ENCODE results near the gene AHCYL2.

- TF ChIP-seq, protein P1, sequence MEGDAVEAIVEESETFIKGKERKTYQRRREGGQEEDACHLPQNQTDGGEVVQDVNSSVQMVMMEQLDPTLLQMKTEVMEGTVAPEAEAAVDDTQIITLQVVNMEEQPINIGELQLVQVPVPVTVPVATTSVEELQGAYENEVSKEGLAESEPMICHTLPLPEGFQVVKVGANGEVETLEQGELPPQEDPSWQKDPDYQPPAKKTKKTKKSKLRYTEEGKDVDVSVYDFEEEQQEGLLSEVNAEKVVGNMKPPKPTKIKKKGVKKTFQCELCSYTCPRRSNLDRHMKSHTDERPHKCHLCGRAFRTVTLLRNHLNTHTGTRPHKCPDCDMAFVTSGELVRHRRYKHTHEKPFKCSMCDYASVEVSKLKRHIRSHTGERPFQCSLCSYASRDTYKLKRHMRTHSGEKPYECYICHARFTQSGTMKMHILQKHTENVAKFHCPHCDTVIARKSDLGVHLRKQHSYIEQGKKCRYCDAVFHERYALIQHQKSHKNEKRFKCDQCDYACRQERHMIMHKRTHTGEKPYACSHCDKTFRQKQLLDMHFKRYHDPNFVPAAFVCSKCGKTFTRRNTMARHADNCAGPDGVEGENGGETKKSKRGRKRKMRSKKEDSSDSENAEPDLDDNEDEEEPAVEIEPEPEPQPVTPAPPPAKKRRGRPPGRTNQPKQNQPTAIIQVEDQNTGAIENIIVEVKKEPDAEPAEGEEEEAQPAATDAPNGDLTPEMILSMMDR (IDR thresholded peaks at IDR 0.05) = no peak
- no peak for TF ChIP-seq POLR2AphosphoS5 (IDR thresholded peaks at IDR 0.05)
- TF ChIP-seq EP300 (IDR thresholded peaks at IDR 0.05) = no peak
- no peak for TF ChIP-seq POLR2A (IDR thresholded peaks at IDR 0.05)
Measured at GRCh38 chr7:129394982-129395914, 170.4 kb downstream of the AHCYL2 start.

Measured in gastroesophageal sphincter (tissue), 3 donors.